HEK293 (cell line): ENCODE results near the gene BTAF1.
A peak's percentile ranks its signal among the peaks of the same experiment; 100 is the strongest.

Experiments used
- CTCF ChIA-PET: fragments of 350-600 bp; formaldehyde crosslinking; extraction: SDS; loops from one replicate; lab custom pipeline; 2021; ENCODE audit warnings: antibody characterized with exemption; lab: Yijun Ruan, JAX
- POLR2A ChIA-PET: fragments of 300-600 bp; formaldehyde crosslinking; extraction: SDS; loops from one replicate; lab custom pipeline; 2020; ENCODE audit warnings: antibody characterized with exemption, inconsistent platforms; lab: Yijun Ruan, JAX
- H3K27ac ChIP-seq: fragments of 200-500 bp; sonication (Bioruptor generic); 2 replicates; pipeline ENCODE4 v1.5.1; 2014; ENCODE audit warnings: low read depth, low read length, control low read depth, inconsistent platforms; ENCODE audit errors: extremely low read depth
- H3K36me3 ChIP-seq, 2 experiments: fragments of 200-500 bp in 1 of 2; sonication (Bioruptor generic) in 1 of 2; 1 replicate in 1 of 2; 2 replicates in 1 of 2; pipeline ENCODE4 v1.5.1; 2014 to 2017; ENCODE audit warnings: inconsistent platforms in 2 of 2, low read length in 2 of 2; ENCODE audit not compliant: control insufficient read depth in 2 of 2, insufficient read depth in 1 of 2
- H3K4me1 ChIP-seq: fragments of 200-500 bp; sonication (Bioruptor generic); 2 replicates; pipeline ENCODE4 v1.5.1; 2014; ENCODE audit warnings: mild to moderate bottlenecking, low read length, inconsistent platforms; ENCODE audit not compliant: control insufficient read depth, insufficient read depth
- H3K4me3 ChIP-seq: 2 replicates; pipeline ENCODE4 v1.5.1; 2011; ENCODE audit warnings: low read depth, mild to moderate bottlenecking, control low read depth, low read length, moderate library complexity
- H3K9me3 ChIP-seq: fragments of 200-500 bp; sonication (Bioruptor generic); 2 replicates; pipeline ENCODE4 v1.5.1; 2014; ENCODE audit warnings: low read depth, low read length, inconsistent platforms; ENCODE audit not compliant: control insufficient read depth, insufficient read depth
- AEBP2 ChIP-seq: fragments of 450-650 bp; formaldehyde crosslinking; IDR thresholded peaks from 2 replicates; pipeline ENCODE4 v1.5.1; 2016; ENCODE audit warnings: missing biosample characterization, missing genetic modification characterization, borderline replicate concordance
- EGR2 ChIP-seq: fragments of 450-650 bp; formaldehyde crosslinking; IDR thresholded peaks from 2 replicates; pipeline ENCODE4 v1.5.1; 2016; ENCODE audit warnings: low read depth, missing biosample characterization, missing genetic modification characterization
- KLF10 ChIP-seq: fragments of 450-650 bp; IDR thresholded peaks from 2 replicates; pipeline ENCODE4 v1.5.1; 2018; ENCODE audit warnings: missing biosample characterization, mild to moderate bottlenecking, missing genetic modification characterization
- PATZ1 ChIP-seq: fragments of 450-650 bp; formaldehyde crosslinking; IDR thresholded peaks from 2 replicates; pipeline ENCODE4 v1.5.1; 2016; ENCODE audit warnings: missing biosample characterization, missing genetic modification characterization
- PRDM1 ChIP-seq: fragments of 450-650 bp; formaldehyde crosslinking; IDR thresholded peaks from 2 replicates; pipeline ENCODE4; 2016; ENCODE audit warnings: missing biosample characterization, missing genetic modification characterization
- PRDM10 ChIP-seq: fragments of 450-650 bp; formaldehyde crosslinking; IDR thresholded peaks from 2 replicates; pipeline ENCODE4 v1.5.1; 2016; ENCODE audit warnings: missing biosample characterization, missing genetic modification characterization
- TRIM28 ChIP-seq: IDR thresholded peaks from 2 replicates; pipeline ENCODE4 v1.6.1; 2011; ENCODE audit warnings: low read length, control low read depth, borderline replicate concordance
- ZFHX2 ChIP-seq: fragments of 450-650 bp; formaldehyde crosslinking; conservative IDR thresholded peaks from 2 replicates; pipeline ENCODE4 v1.5.1; 2016; ENCODE audit warnings: missing biosample characterization, missing genetic modification characterization
- ZIC2 ChIP-seq: fragments of 450-650 bp; formaldehyde crosslinking; IDR thresholded peaks from 2 replicates; pipeline ENCODE4 v1.5.1; 2016; ENCODE audit warnings: missing biosample characterization, missing genetic modification characterization
- ZNF146 ChIP-seq: fragments of 450-650 bp; formaldehyde crosslinking; IDR thresholded peaks from 2 replicates; pipeline ENCODE4 v1.5.1; 2016; ENCODE audit warnings: missing biosample characterization, missing genetic modification characterization
- ZNF157 ChIP-seq: fragments of 450-650 bp; formaldehyde crosslinking; IDR thresholded peaks from 2 replicates; pipeline ENCODE4 v1.5.1; 2016; ENCODE audit warnings: missing biosample characterization, missing genetic modification characterization
- ZNF26 ChIP-seq: fragments of 450-650 bp; formaldehyde crosslinking; IDR thresholded peaks from 2 replicates; pipeline ENCODE4 v1.5.1; 2016; ENCODE audit warnings: missing biosample characterization, missing genetic modification characterization
- ZNF274 ChIP-seq, 2 experiments: fragments of 200-500 bp in 1 of 2; fragments of 450-650 bp in 1 of 2; sonication (Bioruptor generic) in 1 of 2; formaldehyde crosslinking in 1 of 2; IDR thresholded peaks; 2 replicates each; pipeline versions ENCODE4 v1.5.1 to v1.6.1; 2014 to 2016; ENCODE audit warnings: borderline replicate concordance in 1 of 2, inconsistent platforms in 1 of 2, low read length in 1 of 2, missing biosample characterization in 1 of 2, missing genetic modification characterization in 1 of 2
- ZNF280D ChIP-seq: fragments of 450-650 bp; formaldehyde crosslinking; IDR thresholded peaks from 2 replicates; pipeline ENCODE4 v1.5.1; 2016; ENCODE audit warnings: missing biosample characterization, missing genetic modification characterization
- ZNF366 ChIP-seq: fragments of 450-650 bp; formaldehyde crosslinking; conservative IDR thresholded peaks from 2 replicates; pipeline ENCODE4 v1.5.1; 2016; ENCODE audit warnings: missing biosample characterization, missing genetic modification characterization
- ZNF544 ChIP-seq: fragments of 450-650 bp; formaldehyde crosslinking; IDR thresholded peaks from 2 replicates; pipeline ENCODE4 v1.5.0; 2017; ENCODE audit warnings: missing biosample characterization, missing genetic modification characterization
- ZNF549 ChIP-seq: fragments of 450-650 bp; IDR thresholded peaks from 2 replicates; pipeline ENCODE4 v1.5.1; 2018; ENCODE audit warnings: missing biosample characterization, missing genetic modification characterization, mild to moderate bottlenecking, inconsistent platforms, moderate library complexity
- ZNF580 ChIP-seq: fragments of 450-650 bp; formaldehyde crosslinking; IDR thresholded peaks from 2 replicates; pipeline ENCODE4 v1.5.1; 2016; ENCODE audit warnings: missing biosample characterization, missing genetic modification characterization
- ZSCAN30 ChIP-seq: fragments of 450-650 bp; IDR thresholded peaks from 2 replicates; pipeline ENCODE4 v1.5.1; 2018; ENCODE audit warnings: missing biosample characterization, mild to moderate bottlenecking, missing genetic modification characterization, moderate library complexity

Gene BTAF1

GRCh38 chr10:92054807-92055206 lies 131.2 kb downstream of the BTAF1 start:
- TF ChIP-seq ZIC2 (no peak), ZSCAN30 (tag by site-specific recombination) (no peak), ZNF366 (tag by site-specific recombination) (no peak), ZNF280D (tag by site-specific recombination) (0 out of 2 replicates have a peak, but pooled peaks have one; percentile 7), KLF10 (tag by site-specific recombination) (no peak), PATZ1 (tag by site-specific recombination) (no peak), ZNF544 (no peak), PRDM1 (tag by site-specific recombination) (no peak), ZNF146 (peak; percentile 97), EGR2 (tag by site-specific recombination) (no peak), ZFHX2 (tag by site-specific recombination) (no peak), ZNF549 (no peak), ZNF580 (peak; percentile 59; the same call in 1 of the 2 replicates), ZNF157 (tag by site-specific recombination) (no peak), ZNF274 (IDR thresholded peaks at IDR 0.05; ENCODE audit: low read length) (no peak), ZNF274 (tag by site-specific recombination; IDR thresholded peaks at IDR 0.05; ENCODE audit: borderline replicate concordance) (no peak)
- ChIA-PET POLR2A (no interaction called here), CTCF (interaction anchor here (0.5 to 1.3 kb wide), 3 partner anchors 33 to 1427 kb away, joined by 3 to 8 read pairs (median 4); partner anchors contain the start of gene MYOF)
- H3K4me3 ChIP-seq, result no peak overlapping the region
- no peaks in the 10 kb centered on the region for H3K4me1 ChIP-seq
- no peaks in the 10 kb centered on the region for H3K36me3 ChIP-seq
- no peaks in the 10 kb centered on the region for H3K9me3 ChIP-seq
- no peak overlapping the region for H3K27ac ChIP-seq

- TF ChIP-seq TRIM28 (no peak), ZNF26 (no peak), AEBP2 (tag by site-specific recombination) (no peak), PRDM10 (0 out of 2 replicates have a peak, but pooled peaks have one; percentile 24)
- H3K27ac ChIP-seq, result no peak overlapping the region
- H3K4me1 ChIP-seq, result no peaks in the 10 kb centered on the region
- ChIA-PET CTCF (no interaction called here), POLR2A (no interaction called here)
- no peaks in the 10 kb centered on the region for H3K9me3 ChIP-seq
- H3K36me3 ChIP-seq, result no peaks in the 10 kb centered on the region
- H3K4me3 ChIP-seq, result no peak overlapping the region
Measured at GRCh38 chr10:92062273-92062672, 138.7 kb downstream of the BTAF1 start.
